Natural killer cell (primary cell): Measurements from ENCODE around the gene SCAMP4. TPM values are rescaled to one million over a fixed set of nuclear protein-coding genes. Genes with fewer than 3 reads are reported as not detected.
A peak's percentile ranks its signal among the peaks of the same experiment; 100 is the strongest.

Experiments
- ATAC-seq, 3 donors: fragments of 150-1000 bp in 2 of 3; fragments of 200-7000 bp in 1 of 3; cut with Tn5 transposase; 1 replicate in 1 of 3; 2 replicates in 2 of 3; pipeline ENCODE4 v1.10.0; 2021; ENCODE audit warnings: mild to moderate bottlenecking in 2 of 3, moderate library complexity in 2 of 3
- DNase-seq, 2 donors: peaks; one replicate each; pipeline versions ENCODE4 v3.0.0 to v3.0.0-alpha.2; 2013 to 2021; ENCODE audit warnings: mixed read lengths in 1 of 2
- H3K27ac ChIP-seq: one replicate; pipeline ENCODE4 v1.5.1; 2013; ENCODE audit warnings: mild to moderate bottlenecking, low read length
- H3K27me3 ChIP-seq: one replicate; pipeline ENCODE4 v1.6.1; 2013; ENCODE audit warnings: low read length; ENCODE audit not compliant: control insufficient read depth, insufficient read depth
- H3K36me3 ChIP-seq: one replicate; pipeline ENCODE4 v1.6.1; 2013; ENCODE audit warnings: low read length; ENCODE audit not compliant: control insufficient read depth, insufficient read depth
- H3K4me1 ChIP-seq: one replicate; pipeline ENCODE4 v1.6.1; 2013; ENCODE audit warnings: low read length; ENCODE audit not compliant: control insufficient read depth, insufficient read depth
- H3K4me3 ChIP-seq: one replicate; pipeline ENCODE4 v1.5.1; 2013; ENCODE audit warnings: low read length
- H3K9me3 ChIP-seq: one replicate; pipeline ENCODE4 v1.6.1; 2013; ENCODE audit warnings: low read length; ENCODE audit not compliant: control insufficient read depth, insufficient read depth
- H3K27ac Mint-ChIP-seq, 2 donors: one replicate each; pipeline ENCODE4 v1.8.0; 2022; ENCODE audit warnings: mild to moderate bottlenecking in 2 of 2, mixed read lengths in 2 of 2, moderate library complexity in 1 of 2
- H3K27me3 Mint-ChIP-seq, 2 donors: one replicate each; pipeline ENCODE4 v1.8.0; 2022; ENCODE audit warnings: low read depth in 2 of 2, mixed read lengths in 2 of 2
- H3K36me3 Mint-ChIP-seq: one replicate; pipeline ENCODE4 v1.8.0; 2022; ENCODE audit warnings: mixed read lengths
- H3K4me1 Mint-ChIP-seq, 2 donors: one replicate each; pipeline ENCODE4 v1.8.0; 2022; ENCODE audit warnings: mixed read lengths in 2 of 2
- H3K4me3 Mint-ChIP-seq: one replicate; pipeline ENCODE4 v1.8.0; 2022; ENCODE audit warnings: mild to moderate bottlenecking, moderate library complexity, mixed read lengths
- H3K9me3 Mint-ChIP-seq, 2 donors: one replicate each; pipeline ENCODE4 v1.8.0; 2022; ENCODE audit warnings: mixed read lengths in 2 of 2
- CTCF ChIP-seq: fragments of 200-600 bp; IDR thresholded peaks from one replicate; pipeline ENCODE4 v1.8.0; 2022; ENCODE audit warnings: antibody characterized with exemption
- WGBS: methylation state at CpG from one replicate; pipeline ENCODE4 v1.1.7; 2013; ENCODE audit warnings: missing lambda C conversion rate; ENCODE audit not compliant: insufficient coverage; 5-methylcytosine and 5-hydroxymethylcytosine counted together
- intact Hi-C: fragments of 100-400 bp; cut with micrococcal nuclease; formaldehyde crosslinking; loops from one replicate; pipeline ENCODE4 v1.14.2; 2022
- total RNA-seq, 4 donors: library from RNA; stranded (reverse); fragments of 120-200 nt in 1 of 4; gene quantifications; one replicate each; pipeline versions ENCODE4 v1.2.3 to v1.2.4, GENCODE V29; 2013 to 2022

The SCAMP4 gene
- total RNA-seq, 3 donors from 2014 or later (not counting 1 experiment from before 2014, with no cell fraction given), result 43.1 to 53.7 (median 46.9) TPM

GRCh38 chr19:1949304-1950101 is 44.3 kb downstream of the SCAMP4 start:
- Histone ChIP-seq H3K4me3 (no peak overlapping the region), H3K27me3 (no peaks in the 10 kb centered on the region), H3K9me3 (no peaks in the 10 kb centered on the region), H3K27ac (no peak overlapping the region), H3K36me3 (peaks cover 31% of the 10 kb centered on the region), H3K4me1 (peaks cover 29% of the 10 kb centered on the region)
- WGBS, result 95% methylated on average over 42 of the region's 44 CpGs
- Mint-ChIP-seq H3K27ac (peak overlapping the region; percentile 42 to 67), H3K27me3 (no peaks in the 10 kb centered on the region), H3K36me3 (no peaks in the 10 kb centered on the region), H3K9me3 (no peaks in the 10 kb centered on the region), H3K4me1 (peaks cover 13 to 18% of the 10 kb centered on the region in 2 donors), H3K4me3 (peak overlapping the region; percentile 37)
- no peak for DNase-seq
- intact Hi-C loops, result no loop called here
- ATAC-seq, result no peak
- TF ChIP-seq CTCF, result no peak

GRCh38 chr19:1950640-1951039 is 45.4 kb downstream of the SCAMP4 start:
- no peak for ATAC-seq
- H3K36me3 ChIP-seq, result peaks cover 35% of the 10 kb centered on the region
- H3K4me3 ChIP-seq, result no peak overlapping the region
- no peaks in the 10 kb centered on the region for H3K9me3 ChIP-seq
- Mint-ChIP-seq H3K27me3 (no peaks in the 10 kb centered on the region), H3K27ac (no peak overlapping the region), H3K9me3 (no peaks in the 10 kb centered on the region), H3K4me1 (peaks cover 13 to 20% of the 10 kb centered on the region in 2 donors), H3K36me3 (no peaks in the 10 kb centered on the region), H3K4me3 (no peak overlapping the region)
- H3K27ac ChIP-seq, result no peak overlapping the region
- no peak for DNase-seq
- peaks cover 25% of the 10 kb centered on the region for H3K4me1 ChIP-seq
- WGBS, result 96% methylated on average over 16 of the region's 16 CpGs
- intact Hi-C loops, result no loop called here
- no peaks in the 10 kb centered on the region for H3K27me3 ChIP-seq
- no peak for TF ChIP-seq CTCF

- Mint-ChIP-seq H3K4me3 (no peak overlapping the region), H3K36me3 (no peaks in the 10 kb centered on the region), H3K4me1 (peaks cover 13 to 26% of the 10 kb centered on the region in 2 donors), H3K27me3 (no peaks in the 10 kb centered on the region), H3K27ac (peak overlapping the region in 1 of 2 donors; percentile 23), H3K9me3 (no peaks in the 10 kb centered on the region)
- no peak for TF ChIP-seq CTCF
- Histone ChIP-seq H3K36me3 (peaks cover 32% of the 10 kb centered on the region), H3K4me3 (no peak overlapping the region), H3K9me3 (no peaks in the 10 kb centered on the region), H3K27me3 (no peaks in the 10 kb centered on the region), H3K4me1 (peaks cover 22% of the 10 kb centered on the region), H3K27ac (no peak overlapping the region)
- ATAC-seq (no peak), DNase-seq (no peak)
- intact Hi-C loops, result no loop called here
- WGBS, result 96% methylated on average over 21 of the region's 21 CpGs
These were observed 47.4 kb downstream of the SCAMP4 start for GRCh38 chr19:1952635-1953034.
